ENCODE measurements around the gene TESK2.

TESK2 gene

DNA sequence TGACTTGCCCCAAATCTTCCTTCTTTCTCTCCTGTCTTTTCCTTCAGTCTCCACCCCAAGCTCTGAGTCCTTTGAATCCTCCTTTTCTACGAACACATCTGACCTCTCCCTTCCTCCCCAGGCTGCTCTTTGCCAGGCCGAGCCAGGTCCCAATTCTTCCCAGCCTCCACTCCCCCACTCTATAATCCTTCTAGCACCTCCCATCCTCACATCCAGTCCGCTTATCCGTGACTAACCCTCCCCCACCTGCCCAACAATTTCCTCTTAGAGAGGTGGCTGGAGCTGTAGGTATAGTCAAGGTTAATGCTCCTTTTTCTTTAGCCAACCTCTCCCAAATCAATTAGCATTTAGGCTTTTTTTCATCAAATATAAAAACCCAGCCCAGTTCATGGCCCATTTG, 173.8 kb downstream of the TESK2 start:
- no peak for DNase-seq

DNA sequence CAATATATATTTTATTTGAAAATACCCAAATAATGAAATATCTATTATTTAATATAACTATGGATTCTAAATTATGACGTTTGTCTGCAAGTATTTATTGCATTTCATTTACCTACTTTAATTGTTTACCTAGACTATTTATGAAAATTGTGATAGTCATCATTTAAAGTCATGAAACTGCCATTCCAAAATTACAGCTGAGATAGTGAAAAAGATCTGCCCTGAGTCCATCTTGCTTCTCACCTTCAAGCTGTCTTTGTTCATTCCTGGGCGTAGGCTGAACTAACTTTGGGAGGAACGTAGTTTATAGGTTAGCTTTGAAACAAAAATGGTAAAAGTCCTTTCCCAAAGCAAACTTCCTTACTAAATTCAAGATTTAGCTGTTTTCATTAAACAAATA, 176.7 kb downstream of the TESK2 start:
- H2BK15ac ChIP-seq (replicated peaks; ENCODE audit: low read depth) = no peak overlapping the region
- no peak overlapping the region for H3K27ac ChIP-seq (ENCODE audit: low read depth, low read length)
- no peaks in the 10 kb centered on the region for H3K36me3 ChIP-seq (ENCODE audit: control insufficient read depth, insufficient read depth, low read length)
- no CpG with 5 or more reads among the region's 3 CpGs for WGBS (ENCODE audit: extremely low coverage, insufficient coverage, low lambda C conversion rate)
- H2BK5ac ChIP-seq (ENCODE audit: low read length) = no peak overlapping the region
- no peaks in the 10 kb centered on the region for H3K79me1 ChIP-seq (ENCODE audit: low read length)
- H3K23ac ChIP-seq (ENCODE audit: low read length) = no peak overlapping the region
- no peak overlapping the region for H4K5ac ChIP-seq (ENCODE audit: low read length)
- H3K4ac ChIP-seq (ENCODE audit: low read depth, low read length) = no peak overlapping the region
- no peak overlapping the region for H3K9ac ChIP-seq (ENCODE audit: low read length)
- H3K56ac ChIP-seq (ENCODE audit: low read length) = no peak overlapping the region
- no peak overlapping the region for H4K8ac ChIP-seq (ENCODE audit: low read depth, low read length)
- DNase-seq = no peak
- H3K79me2 ChIP-seq (ENCODE audit: control insufficient read depth, insufficient read depth, low read length) = no peaks in the 10 kb centered on the region
- no peak overlapping the region for H2AK5ac ChIP-seq (ENCODE audit: low read length)
- H3K4me1 ChIP-seq (ENCODE audit: control insufficient read depth, low read depth, low read length) = peaks cover 4% of the 10 kb centered on the region
- H3K18ac ChIP-seq (ENCODE audit: low read length) = no peak overlapping the region
- H2BK120ac ChIP-seq (ENCODE audit: low read depth, low read length) = no peak overlapping the region
- no peak overlapping the region for H3K4me2 ChIP-seq (ENCODE audit: low read length)
- H3K4me3 ChIP-seq (ENCODE audit: low read length) = no peak overlapping the region
- no peaks in the 10 kb centered on the region for H3K27me3 ChIP-seq (ENCODE audit: insufficient read depth, low read length, poor library complexity)

More for the DNA sequence above, 173.8 kb downstream of the TESK2 start:
- H4K5ac ChIP-seq (ENCODE audit: low read length) = no peak overlapping the region
- no peaks in the 10 kb centered on the region for H3K36me3 ChIP-seq (ENCODE audit: control insufficient read depth, insufficient read depth, low read length)
- H3K56ac ChIP-seq (ENCODE audit: low read length) = peak overlapping the region; percentile 64
- H3K18ac ChIP-seq (ENCODE audit: low read length) = peak overlapping the region; percentile 12
- no peaks in the 10 kb centered on the region for H3K79me1 ChIP-seq (ENCODE audit: low read length)
- no peak overlapping the region for H2BK120ac ChIP-seq (ENCODE audit: low read depth, low read length)
- H3K4me3 ChIP-seq (ENCODE audit: low read length) = no peak overlapping the region
- H3K4me2 ChIP-seq (ENCODE audit: low read length) = no peak overlapping the region
- no peak overlapping the region for H4K8ac ChIP-seq (ENCODE audit: low read depth, low read length)
- H3K4me1 ChIP-seq (ENCODE audit: control insufficient read depth, low read depth, low read length) = peaks cover 4% of the 10 kb centered on the region
- no peaks in the 10 kb centered on the region for H3K27me3 ChIP-seq (ENCODE audit: insufficient read depth, low read length, poor library complexity)
- no peak overlapping the region for H3K23ac ChIP-seq (ENCODE audit: low read length)
- WGBS (ENCODE audit: extremely low coverage, insufficient coverage, low lambda C conversion rate) = no CpG with 5 or more reads among the region's 4 CpGs
- H2BK5ac ChIP-seq (ENCODE audit: low read length) = no peak overlapping the region
- no peak overlapping the region for H3K9ac ChIP-seq (ENCODE audit: low read length)
- no peaks in the 10 kb centered on the region for H3K79me2 ChIP-seq (ENCODE audit: control insufficient read depth, insufficient read depth, low read length)
- H3K27ac ChIP-seq (ENCODE audit: low read depth, low read length) = no peak overlapping the region
- H2AK5ac ChIP-seq (ENCODE audit: low read length) = no peak overlapping the region
- H3K4ac ChIP-seq (ENCODE audit: low read depth, low read length) = no peak overlapping the region
- H2BK15ac ChIP-seq (replicated peaks; ENCODE audit: low read depth) = no peak overlapping the region

DNA sequence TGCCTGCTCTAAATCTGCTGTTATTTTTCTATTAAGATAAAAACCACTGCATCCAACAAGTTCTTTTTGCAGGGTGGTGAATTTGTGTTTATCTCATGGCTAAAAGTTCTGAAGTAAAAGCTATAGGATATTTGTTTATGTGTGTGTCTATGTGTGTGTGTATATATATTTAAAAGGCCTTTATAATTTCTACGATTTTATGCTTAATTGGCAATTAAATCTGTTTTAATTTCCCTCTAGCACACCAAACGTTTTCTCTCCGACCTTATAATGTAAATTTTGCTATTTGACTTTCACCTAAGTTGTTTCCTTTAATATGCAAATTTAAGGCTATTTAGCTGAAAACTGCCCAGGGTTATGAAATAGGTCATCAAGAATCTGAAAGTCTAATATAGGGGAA, 184.1 kb downstream of the TESK2 start:
- Histone ChIP-seq H3K79me1 (ENCODE audit: low read length) (no peaks in the 10 kb centered on the region), H2BK15ac (replicated peaks; ENCODE audit: low read depth) (no peak overlapping the region), H2BK120ac (ENCODE audit: low read depth, low read length) (no peak overlapping the region), H3K9ac (ENCODE audit: low read length) (no peak overlapping the region), H3K4me1 (ENCODE audit: control insufficient read depth, low read depth, low read length) (peaks cover 10% of the 10 kb centered on the region), H3K23ac (ENCODE audit: low read length) (no peak overlapping the region), H3K79me2 (ENCODE audit: control insufficient read depth, insufficient read depth, low read length) (no peaks in the 10 kb centered on the region), H3K36me3 (ENCODE audit: control insufficient read depth, insufficient read depth, low read length) (no peaks in the 10 kb centered on the region), H3K27me3 (ENCODE audit: insufficient read depth, low read length, poor library complexity) (no peaks in the 10 kb centered on the region), H3K56ac (ENCODE audit: low read length) (no peak overlapping the region), H2BK5ac (ENCODE audit: low read length) (no peak overlapping the region), H4K5ac (ENCODE audit: low read length) (no peak overlapping the region), H3K4me3 (ENCODE audit: low read length) (no peak overlapping the region), H2AK5ac (ENCODE audit: low read length) (no peak overlapping the region), H3K18ac (ENCODE audit: low read length) (no peak overlapping the region), H3K4ac (ENCODE audit: low read depth, low read length) (no peak overlapping the region), H4K8ac (ENCODE audit: low read depth, low read length) (no peak overlapping the region), H3K4me2 (ENCODE audit: low read length) (no peak overlapping the region), H3K27ac (ENCODE audit: low read depth, low read length) (no peak overlapping the region)
- WGBS (ENCODE audit: extremely low coverage, insufficient coverage, low lambda C conversion rate) = no CpG with 5 or more reads among the region's 3 CpGs
- DNase-seq = no peak

DNA sequence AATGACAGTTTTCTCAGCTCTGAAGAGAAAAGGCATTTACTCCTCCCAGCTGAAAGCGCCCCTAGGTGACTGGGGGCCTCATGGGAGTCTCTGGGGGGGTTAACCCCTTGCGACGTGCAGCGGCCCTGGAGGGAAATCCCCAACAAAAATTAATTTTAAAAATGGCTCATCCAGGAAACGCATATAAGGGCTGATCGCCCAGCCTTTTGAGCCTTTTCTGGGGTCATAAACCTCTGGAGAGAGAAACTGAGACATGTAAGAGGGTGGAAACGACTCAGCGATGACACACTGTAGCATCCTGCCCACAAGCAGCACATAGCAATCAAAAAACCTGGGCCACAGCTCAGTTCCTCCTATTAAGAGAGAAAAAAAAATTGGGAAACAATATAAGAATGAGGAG, 184.6 kb downstream of the TESK2 start:
- no peaks in the 10 kb centered on the region for H3K36me3 ChIP-seq (ENCODE audit: control insufficient read depth, insufficient read depth, low read length)
- peak overlapping the region; percentile 85 for H3K18ac ChIP-seq (ENCODE audit: low read length)
- H3K4me2 ChIP-seq (ENCODE audit: low read length) = no peak overlapping the region
- H3K4ac ChIP-seq (ENCODE audit: low read depth, low read length) = no peak overlapping the region
- H4K8ac ChIP-seq (ENCODE audit: low read depth, low read length) = no peak overlapping the region
- no peak overlapping the region for H3K27ac ChIP-seq (ENCODE audit: low read depth, low read length)
- no peak overlapping the region for H3K23ac ChIP-seq (ENCODE audit: low read length)
- no CpG with 5 or more reads among the region's 8 CpGs for WGBS (ENCODE audit: extremely low coverage, insufficient coverage, low lambda C conversion rate)
- H4K5ac ChIP-seq (ENCODE audit: low read length) = peak overlapping the region; percentile 64
- H3K56ac ChIP-seq (ENCODE audit: low read length) = peak overlapping the region; percentile 49
- H2BK120ac ChIP-seq (ENCODE audit: low read depth, low read length) = no peak overlapping the region
- peaks cover 13% of the 10 kb centered on the region for H3K4me1 ChIP-seq (ENCODE audit: control insufficient read depth, low read depth, low read length)
- peak overlapping the region; percentile 93 for H2BK15ac ChIP-seq (replicated peaks; ENCODE audit: low read depth)
- H2BK5ac ChIP-seq (ENCODE audit: low read length) = no peak overlapping the region
- H3K79me1 ChIP-seq (ENCODE audit: low read length) = no peaks in the 10 kb centered on the region
- no peak overlapping the region for H2AK5ac ChIP-seq (ENCODE audit: low read length)
- no peak overlapping the region for H3K4me3 ChIP-seq (ENCODE audit: low read length)
- H3K27me3 ChIP-seq (ENCODE audit: insufficient read depth, low read length, poor library complexity) = no peaks in the 10 kb centered on the region
- no peak overlapping the region for H3K9ac ChIP-seq (ENCODE audit: low read length)
- no peak for DNase-seq
- H3K79me2 ChIP-seq (ENCODE audit: control insufficient read depth, insufficient read depth, low read length) = no peaks in the 10 kb centered on the region

DNA sequence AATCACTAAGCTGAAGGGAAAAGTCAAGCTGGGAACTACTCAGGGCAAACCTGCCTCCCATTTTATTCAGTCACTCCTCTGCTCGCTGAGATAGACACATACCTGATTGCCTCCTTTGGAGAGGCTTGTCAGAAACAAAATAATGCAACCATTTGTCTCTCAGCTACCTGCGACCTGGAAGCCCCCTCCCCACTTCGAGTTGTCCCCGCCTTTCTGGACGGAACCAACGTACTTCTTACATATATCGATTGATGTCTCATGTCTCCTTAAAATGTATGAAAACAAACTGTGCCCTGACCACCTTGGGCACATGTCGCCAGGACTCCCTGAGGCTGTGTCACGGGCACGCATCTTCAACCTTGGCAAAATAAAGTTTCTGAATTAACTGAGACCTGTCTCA, 185.7 kb downstream of the TESK2 start:
- Histone ChIP-seq H3K23ac (ENCODE audit: low read length) (no peak overlapping the region), H3K36me3 (ENCODE audit: control insufficient read depth, insufficient read depth, low read length) (no peaks in the 10 kb centered on the region), H3K9ac (ENCODE audit: low read length) (no peak overlapping the region), H3K4me3 (ENCODE audit: low read length) (no peak overlapping the region), H3K79me2 (ENCODE audit: control insufficient read depth, insufficient read depth, low read length) (no peaks in the 10 kb centered on the region), H2AK5ac (ENCODE audit: low read length) (no peak overlapping the region), H3K27ac (ENCODE audit: low read depth, low read length) (no peak overlapping the region), H4K8ac (ENCODE audit: low read depth, low read length) (no peak overlapping the region), H3K4me2 (ENCODE audit: low read length) (no peak overlapping the region), H3K27me3 (ENCODE audit: insufficient read depth, low read length, poor library complexity) (no peaks in the 10 kb centered on the region), H4K5ac (ENCODE audit: low read length) (no peak overlapping the region), H3K4me1 (ENCODE audit: control insufficient read depth, low read depth, low read length) (peaks cover 13% of the 10 kb centered on the region), H3K79me1 (ENCODE audit: low read length) (no peaks in the 10 kb centered on the region), H3K4ac (ENCODE audit: low read depth, low read length) (no peak overlapping the region), H3K18ac (ENCODE audit: low read length) (no peak overlapping the region), H2BK5ac (ENCODE audit: low read length) (no peak overlapping the region), H2BK120ac (ENCODE audit: low read depth, low read length) (no peak overlapping the region), H3K56ac (ENCODE audit: low read length) (peak overlapping the region; percentile 74), H2BK15ac (replicated peaks; ENCODE audit: low read depth) (no peak overlapping the region)
- no CpG with 5 or more reads among the region's 10 CpGs for WGBS (ENCODE audit: extremely low coverage, insufficient coverage, low lambda C conversion rate)
- DNase-seq = no peak

DNA sequence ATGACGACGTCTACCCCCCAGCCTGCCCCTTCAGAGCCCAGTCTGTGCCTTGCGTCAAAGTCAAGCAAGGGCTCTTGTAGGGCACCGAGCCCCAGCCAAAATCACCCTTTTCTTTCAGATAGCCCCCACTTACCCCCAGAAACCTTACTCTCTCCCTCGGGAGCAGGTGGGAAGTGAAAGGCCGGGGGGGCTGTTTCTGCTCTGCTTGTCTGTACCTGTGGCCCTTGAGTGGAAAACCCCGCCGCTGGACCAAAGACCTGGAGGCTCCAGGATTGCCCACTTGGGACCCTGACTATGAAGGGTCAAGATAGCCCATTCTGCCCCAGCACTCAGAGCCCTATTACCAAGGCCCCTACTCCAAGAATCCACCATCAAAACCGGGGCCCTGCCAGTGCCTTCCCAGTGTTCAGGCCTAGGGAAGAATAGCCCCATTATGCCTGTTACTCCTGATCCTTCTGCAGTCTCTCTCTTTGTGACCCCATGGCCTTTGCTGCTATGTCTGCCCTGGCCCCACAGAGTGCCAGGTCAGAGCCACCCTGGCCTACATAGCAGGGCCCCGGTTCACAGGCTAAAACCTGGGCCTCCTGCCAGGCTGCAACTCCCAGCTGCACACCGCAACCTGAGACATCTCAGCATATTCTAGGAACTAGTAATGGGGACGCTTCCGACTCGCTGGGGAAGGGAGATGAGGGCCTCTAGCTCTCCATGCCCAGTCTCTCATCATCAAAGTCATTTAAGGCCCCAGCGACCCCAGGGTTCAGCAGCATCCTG, 186.5 kb downstream of the TESK2 start:
- Histone ChIP-seq H2BK5ac (ENCODE audit: low read length) (peak overlapping the region; percentile 80), H3K27me3 (ENCODE audit: insufficient read depth, low read length, poor library complexity) (no peaks in the 10 kb centered on the region), H4K5ac (ENCODE audit: low read length) (no peak overlapping the region), H3K18ac (ENCODE audit: low read length) (peak overlapping the region; percentile 64), H4K8ac (ENCODE audit: low read depth, low read length) (no peak overlapping the region), H3K4me2 (ENCODE audit: low read length) (peak overlapping the region; percentile 90), H3K9ac (ENCODE audit: low read length) (peak overlapping the region; percentile 73), H3K79me2 (ENCODE audit: control insufficient read depth, insufficient read depth, low read length) (no peaks in the 10 kb centered on the region), H3K4ac (ENCODE audit: low read depth, low read length) (peak overlapping the region; percentile 93), H2BK120ac (ENCODE audit: low read depth, low read length) (no peak overlapping the region), H3K4me3 (ENCODE audit: low read length) (peak overlapping the region; percentile 66), H3K23ac (ENCODE audit: low read length) (peak overlapping the region; percentile 83), H2AK5ac (ENCODE audit: low read length) (no peak overlapping the region), H3K79me1 (ENCODE audit: low read length) (no peaks in the 10 kb centered on the region), H3K36me3 (ENCODE audit: control insufficient read depth, insufficient read depth, low read length) (no peaks in the 10 kb centered on the region), H3K4me1 (ENCODE audit: control insufficient read depth, low read depth, low read length) (peaks cover 13% of the 10 kb centered on the region), H3K27ac (ENCODE audit: low read depth, low read length) (peak overlapping the region; percentile 76), H2BK15ac (replicated peaks; ENCODE audit: low read depth) (no peak overlapping the region), H3K56ac (ENCODE audit: low read length) (peak overlapping the region; percentile 93)
- DNase-seq = no peak
- no CpG with 5 or more reads among the region's 15 CpGs for WGBS (ENCODE audit: extremely low coverage, insufficient coverage, low lambda C conversion rate)
